Superior temporal gyrus (tissue), 1 donor: Measurements from ENCODE around the gene DDIT4L.
"Not testable (repeated sequence)": the region's sequence is repeated elsewhere in the genome, so short reads cannot be mapped to it uniquely, and the experiment has no call there.

Experiments
- DNase-seq: peaks from one replicate; pipeline ENCODE4 v3.0.0-alpha.2; 2016; ENCODE audit errors: extremely low spot score

The DDIT4L gene

GRCh38 chr4:100189820-100190642 lies at the start of gene DDIT4L:
Gene DDIT4L, minus strand, starts transcription at chr4:100190468. Its CDS starts 485 bp downstream, at chr4:100189983.
- no peak for DNase-seq

- DNase-seq = no peak
Observed at GRCh38 chr4:100240008-100240407, 49.7 kb upstream of the DDIT4L start.

- DNase-seq = no peak
Observed at GRCh38 chr4:100224721-100225120, 34.5 kb upstream of the DDIT4L start.

GRCh38 chr4:100224160-100224559 lies 33.9 kb upstream of the DDIT4L start:
- DNase-seq = no peak

- DNase-seq = no peak
Observed at GRCh38 chr4:100208964-100209363, 18.7 kb upstream of the DDIT4L start.

GRCh38 chr4:100208459-100208858 lies 18.2 kb upstream of the DDIT4L start:
- DNase-seq = no peak

- no peak for DNase-seq
Observed at GRCh38 chr4:100206850-100207249, 16.6 kb upstream of the DDIT4L start.

- DNase-seq = no peak
Observed at GRCh38 chr4:100198061-100198460, 7.8 kb upstream of the DDIT4L start.

GRCh38 chr4:100196388-100197071 lies 6.3 kb upstream of the DDIT4L start:
- not testable (repeated sequence) for DNase-seq

- no peak for DNase-seq
Observed at GRCh38 chr4:100190643-100191600, 654 bp upstream of the DDIT4L start.

- DNase-seq = no peak
Observed at GRCh38 chr4:100188829-100189228, 1.4 kb downstream of the DDIT4L start.

GRCh38 chr4:100187781-100188180 lies 2.5 kb downstream of the DDIT4L start:
- DNase-seq = no peak

- no peak for DNase-seq
Observed at GRCh38 chr4:100184787-100185186, 5.5 kb downstream of the DDIT4L start.

- no peak for DNase-seq
Observed at GRCh38 chr4:100177855-100178254, 12.4 kb downstream of the DDIT4L start.

- no peak for DNase-seq
Observed at GRCh38 chr4:100177126-100177525, 13.1 kb downstream of the DDIT4L start.

- DNase-seq = no peak
Observed at GRCh38 chr4:100175858-100176257, 14.4 kb downstream of the DDIT4L start.

- DNase-seq = no peak
Observed at GRCh38 chr4:100174985-100175383, 15.3 kb downstream of the DDIT4L start.

- DNase-seq = no peak
Observed at GRCh38 chr4:100170986-100171385, 19.3 kb downstream of the DDIT4L start.

- DNase-seq = no peak
Observed at GRCh38 chr4:100169491-100170485, 20.5 kb downstream of the DDIT4L start.

- DNase-seq = no peak
Observed at GRCh38 chr4:100168521-100168920, 21.7 kb downstream of the DDIT4L start.
